IPS-NIHi7 (cell line): ENCODE data around the gene DISP3.

Experiments
- DNase-seq: peaks from one replicate; pipeline ENCODE4 v3.0.0; 2012; ENCODE audit warnings: mixed read lengths; ENCODE audit errors: extremely low spot score

The DISP3 gene

DNA sequence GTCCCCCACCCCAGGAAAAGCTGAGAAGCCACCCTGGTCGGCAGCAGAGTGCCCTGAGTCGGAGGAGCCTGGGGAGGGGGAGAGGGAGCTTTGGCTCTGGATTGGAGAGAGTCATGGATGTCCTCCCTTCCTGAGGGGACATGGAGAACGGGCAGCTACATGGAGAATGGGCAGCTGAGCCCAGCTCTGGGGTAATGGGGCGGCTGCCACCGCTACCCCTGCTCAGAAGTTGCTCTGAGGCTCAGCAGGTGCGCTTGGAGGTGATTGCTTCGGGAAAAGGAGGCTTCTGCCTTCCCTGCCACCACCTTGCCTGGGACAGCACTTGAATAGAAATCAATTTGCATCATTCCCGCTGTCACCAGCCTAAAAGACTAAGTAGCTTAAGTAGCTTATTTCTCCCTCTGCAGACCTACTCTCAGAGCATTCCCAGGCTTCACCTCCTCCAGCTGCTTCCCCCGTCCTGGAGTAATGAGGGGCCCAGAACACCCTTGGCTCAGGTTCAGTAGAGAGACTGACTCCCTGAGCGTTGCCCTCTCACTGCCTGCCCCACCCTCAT is 8.3 kb downstream of the DISP3 start:
- DNase-seq: no peak

DNA sequence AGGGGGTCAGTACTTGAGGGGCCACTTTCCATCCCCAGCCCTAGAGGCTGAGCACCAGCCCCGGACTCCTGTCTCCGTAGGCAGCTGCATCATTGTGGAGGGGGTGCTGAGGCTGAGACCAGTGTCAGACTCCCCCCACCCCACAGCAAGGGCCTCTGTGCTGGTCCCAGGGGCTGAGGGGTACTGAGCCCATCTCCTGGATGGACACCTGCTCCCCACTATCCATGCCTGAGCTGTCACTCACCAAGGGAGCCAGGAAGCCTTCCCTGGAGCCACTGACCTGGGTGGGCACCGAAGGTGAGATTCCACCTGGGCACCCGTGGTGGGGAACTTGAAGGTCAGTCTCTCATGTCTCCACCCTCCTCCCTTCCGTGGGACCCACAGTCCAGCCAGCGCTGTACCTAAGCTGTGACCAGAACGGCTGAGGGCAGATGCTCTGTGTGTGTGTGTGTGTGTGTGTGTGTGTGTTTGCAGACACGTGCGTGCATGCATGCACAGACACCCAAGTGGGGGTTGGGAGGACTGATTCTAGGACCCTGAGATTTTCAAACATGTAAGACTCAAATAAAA is 9.3 kb downstream of the DISP3 start:
- DNase-seq: no peak

DNA sequence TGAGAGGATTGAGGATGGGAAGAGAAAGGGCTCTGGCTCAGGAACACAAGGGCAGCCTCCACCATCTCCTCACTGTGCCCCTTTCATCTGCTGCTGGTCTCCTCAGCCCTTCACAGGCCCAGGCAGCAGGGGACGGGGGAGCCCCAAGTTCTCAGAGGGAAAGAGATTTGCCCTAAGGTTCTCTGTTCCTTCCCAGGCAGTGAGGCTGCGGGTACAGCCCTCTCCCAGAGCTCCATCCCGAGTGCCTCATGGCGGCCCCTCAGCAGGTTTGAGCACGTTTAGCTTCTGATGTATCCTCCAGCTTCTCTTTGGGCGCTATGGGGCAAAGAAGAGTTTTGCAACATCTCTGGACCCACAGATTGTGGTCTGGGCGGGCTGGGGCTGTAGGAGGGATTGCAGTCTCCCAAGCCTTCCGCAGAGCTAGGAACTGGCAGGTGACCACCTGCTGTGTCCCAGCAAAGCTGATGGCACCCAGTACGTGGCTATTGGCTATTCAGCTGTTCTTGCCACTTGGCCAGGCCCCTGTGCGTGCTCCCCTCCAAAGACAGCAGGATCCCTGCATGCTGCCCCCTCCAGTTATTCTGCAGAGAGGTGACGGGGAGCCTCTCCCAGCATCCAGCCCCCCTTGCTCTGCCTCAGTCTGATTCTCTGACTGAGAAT is 10.1 kb downstream of the DISP3 start:
- DNase-seq: no peak

DNA sequence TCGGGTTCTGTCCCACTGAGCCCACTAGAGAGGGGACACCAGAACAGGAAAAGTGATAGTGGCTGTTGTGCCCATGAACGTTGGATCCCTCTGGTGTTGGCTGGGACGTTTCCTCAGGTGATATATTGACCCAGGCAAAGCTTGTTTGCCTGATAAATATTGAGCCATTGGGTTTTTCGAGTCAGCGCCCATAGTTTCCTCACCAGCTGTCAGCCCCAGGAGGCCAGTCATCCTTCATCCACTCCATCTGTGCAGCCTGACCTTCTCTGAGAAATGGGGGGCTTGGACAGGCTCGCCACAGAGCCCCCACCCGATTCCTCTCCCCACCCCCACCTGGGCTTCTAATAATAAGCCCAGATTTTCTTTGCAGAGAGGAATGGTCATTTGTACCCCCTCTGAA is 13.3 kb downstream of the DISP3 start:
- no peak for DNase-seq

DNA sequence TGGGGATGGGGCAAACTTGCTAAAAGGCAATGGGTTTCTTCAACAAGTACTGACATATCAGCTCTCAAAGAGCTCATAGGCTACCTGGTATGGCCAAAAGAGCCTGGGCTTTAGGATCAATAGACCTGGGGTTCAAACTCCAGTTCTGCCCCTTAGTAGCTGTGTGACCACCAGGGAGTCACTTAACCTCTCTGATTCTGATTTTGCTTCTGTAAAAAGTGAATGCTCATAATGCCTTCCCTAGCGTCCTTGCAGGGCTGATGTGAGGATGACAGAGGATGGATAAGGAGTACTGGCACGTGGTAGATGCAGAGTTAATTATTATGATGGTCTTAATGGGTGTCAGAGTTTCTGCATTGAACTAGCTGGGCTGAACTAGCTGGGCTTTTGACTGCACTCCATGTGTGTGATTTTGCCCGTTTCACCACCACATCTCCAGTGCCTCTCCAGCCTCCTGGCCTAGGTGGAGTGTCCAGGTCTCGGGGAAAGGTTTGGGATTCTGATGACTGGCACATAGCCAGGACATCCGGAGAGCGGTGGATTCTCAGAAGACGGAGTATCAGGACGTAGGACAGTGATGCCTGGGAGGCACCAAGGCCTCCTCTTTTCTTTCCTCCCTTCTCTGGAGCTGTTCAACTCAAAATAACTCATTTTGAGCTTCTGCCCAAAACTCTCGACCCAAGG is 15.2 kb downstream of the DISP3 start:
- no peak for DNase-seq

DNA sequence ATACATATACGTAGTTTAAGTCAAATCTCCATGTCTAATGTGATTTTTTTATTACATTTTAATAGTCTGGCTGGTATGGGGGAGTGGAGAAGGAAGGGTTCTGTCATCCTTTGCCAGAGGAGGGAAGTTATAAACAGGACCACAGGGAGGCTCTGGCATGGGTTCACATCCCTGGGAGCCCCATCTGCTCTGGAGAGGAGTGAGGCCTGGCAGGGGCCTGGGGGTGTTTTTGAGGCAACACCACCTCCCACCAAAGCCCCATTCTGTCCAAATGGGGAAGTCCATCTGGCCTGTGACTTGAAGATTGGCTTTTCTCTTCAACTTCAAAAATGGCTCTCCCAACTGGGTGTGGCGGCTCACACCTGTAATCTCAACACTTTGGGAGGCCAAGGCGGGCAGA is 15.8 kb downstream of the DISP3 start:
- no peak for DNase-seq

DNA sequence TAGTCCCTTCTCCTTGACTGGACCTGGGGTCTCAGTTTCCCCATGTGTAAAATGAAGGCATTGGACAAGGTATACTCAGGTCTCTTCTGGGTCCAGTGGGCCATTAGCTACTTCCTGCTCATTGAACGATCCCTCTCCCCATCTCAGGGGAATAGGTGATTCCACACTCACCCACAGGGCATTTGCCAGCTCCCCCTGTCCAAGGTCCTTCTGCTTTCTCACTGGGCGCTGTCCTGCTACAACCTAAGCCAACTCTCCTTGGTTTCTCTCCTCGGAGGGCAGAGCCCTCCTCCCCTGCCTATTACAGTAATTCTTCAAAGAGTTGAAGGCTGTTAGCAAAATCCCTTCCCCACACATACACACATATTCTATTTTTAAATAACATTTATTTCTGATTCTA is 16.6 kb downstream of the DISP3 start:
- no peak for DNase-seq

DNA sequence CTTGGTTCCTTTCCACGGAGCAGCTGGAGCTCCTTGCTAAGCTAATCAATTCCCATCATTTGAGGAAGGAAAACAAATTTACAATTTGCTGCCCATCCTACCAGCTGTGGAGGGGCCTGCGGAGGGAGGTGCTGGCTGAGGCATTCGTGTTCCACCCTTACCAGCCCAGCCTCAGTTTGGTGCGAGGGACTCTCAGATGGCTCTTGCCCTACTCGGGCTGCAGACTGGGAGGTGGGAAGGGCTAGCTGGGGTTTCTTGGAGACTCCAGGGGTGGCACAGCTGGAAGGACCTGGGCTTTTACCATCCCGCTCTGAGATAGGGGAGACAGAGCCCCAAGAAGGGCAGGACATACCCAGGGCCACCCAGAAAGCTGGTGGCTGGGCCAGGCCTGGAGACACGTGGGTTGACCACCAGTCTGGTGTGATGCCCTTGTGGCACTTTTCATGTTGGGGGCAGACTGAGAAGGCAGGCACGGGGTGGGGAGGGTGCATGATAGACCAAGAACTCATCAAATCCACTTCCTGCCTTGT is 17.7 kb downstream of the DISP3 start:
- no peak for DNase-seq

DNA sequence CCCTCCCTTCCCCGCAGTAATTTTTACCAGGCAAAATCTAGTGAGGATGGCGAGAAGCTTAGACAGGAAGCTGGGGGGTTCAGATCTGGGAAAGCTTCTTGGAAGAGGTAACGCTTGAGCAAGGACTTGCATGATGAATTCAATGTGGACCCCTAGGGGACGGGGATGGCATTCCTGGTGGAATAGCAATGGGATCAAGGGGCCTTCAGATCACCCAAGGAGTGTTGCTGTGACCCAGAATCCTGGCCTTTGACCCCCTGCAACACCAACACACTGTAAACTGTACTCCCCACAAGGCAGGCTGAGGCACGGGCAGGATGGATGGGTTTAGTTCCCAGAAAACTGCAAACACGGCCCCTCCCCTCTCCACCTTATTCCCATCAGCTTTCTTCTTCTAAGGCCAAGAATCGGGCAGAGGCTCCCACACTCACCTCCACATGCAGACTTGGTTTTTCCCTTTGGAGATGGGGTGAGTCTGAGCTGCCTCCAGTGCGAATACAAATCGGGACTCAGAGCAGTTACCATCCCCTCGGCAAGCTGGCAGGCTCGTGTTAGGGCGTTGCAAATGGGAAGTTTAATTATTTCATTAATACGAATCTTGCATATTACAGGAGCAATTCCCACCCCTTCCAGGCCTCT is 20.1 kb downstream of the DISP3 start:
- DNase-seq: no peak

DNA sequence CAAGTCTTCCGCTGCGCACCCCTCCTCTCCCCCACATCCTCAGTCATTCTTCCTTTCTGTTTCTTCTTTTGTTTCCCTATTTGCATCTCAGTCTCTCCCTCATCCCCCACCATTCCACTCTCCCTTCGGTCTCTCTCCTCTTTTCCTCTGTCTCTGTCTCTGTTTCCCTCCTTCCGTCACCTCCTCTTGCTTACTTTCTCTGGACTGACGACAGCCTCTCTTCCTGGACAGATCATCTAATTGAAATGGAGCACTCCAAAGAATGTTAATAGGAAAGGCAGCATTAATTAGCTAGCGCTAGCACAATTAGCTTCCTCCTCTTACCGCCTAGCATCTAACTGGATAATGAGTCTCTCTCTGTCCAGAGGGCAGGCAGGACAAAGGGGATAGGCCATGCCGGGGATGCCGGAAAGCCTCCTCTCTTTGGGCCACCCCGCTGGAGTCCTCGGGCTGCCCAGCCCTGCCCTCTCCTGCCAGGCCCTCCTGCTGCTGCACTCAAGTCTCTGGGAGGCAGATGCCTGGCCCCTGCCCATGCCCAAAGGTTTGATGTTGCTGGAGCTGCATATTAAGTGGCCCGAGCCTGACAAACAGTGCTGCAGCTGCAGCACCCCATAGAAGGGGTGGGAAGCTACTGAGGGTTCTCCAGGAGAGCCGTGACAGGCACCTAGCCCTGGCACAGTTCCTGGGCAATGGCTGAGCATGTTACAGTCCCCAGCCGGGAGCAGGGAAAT is 20.8 kb downstream of the DISP3 start:
- no peak for DNase-seq

DNA sequence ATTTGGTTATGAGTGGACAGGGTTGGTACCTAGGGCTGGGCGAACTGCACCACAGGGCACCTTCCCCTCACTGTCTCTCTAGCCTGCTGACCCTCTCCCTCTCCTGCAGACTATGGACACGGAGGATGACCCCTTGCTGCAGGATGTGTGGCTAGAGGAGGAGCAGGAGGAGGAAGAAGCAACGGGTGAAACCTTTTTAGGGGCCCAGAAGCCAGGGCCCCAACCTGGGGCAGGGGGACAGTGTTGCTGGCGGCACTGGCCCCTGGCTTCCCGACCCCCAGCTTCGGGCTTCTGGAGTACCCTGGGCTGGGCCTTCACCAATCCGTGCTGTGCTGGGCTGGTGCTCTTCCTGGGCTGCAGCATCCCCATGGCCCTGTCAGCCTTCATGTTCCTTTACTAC is 21.9 kb downstream of the DISP3 start:
- DNase-seq: no peak

DNA sequence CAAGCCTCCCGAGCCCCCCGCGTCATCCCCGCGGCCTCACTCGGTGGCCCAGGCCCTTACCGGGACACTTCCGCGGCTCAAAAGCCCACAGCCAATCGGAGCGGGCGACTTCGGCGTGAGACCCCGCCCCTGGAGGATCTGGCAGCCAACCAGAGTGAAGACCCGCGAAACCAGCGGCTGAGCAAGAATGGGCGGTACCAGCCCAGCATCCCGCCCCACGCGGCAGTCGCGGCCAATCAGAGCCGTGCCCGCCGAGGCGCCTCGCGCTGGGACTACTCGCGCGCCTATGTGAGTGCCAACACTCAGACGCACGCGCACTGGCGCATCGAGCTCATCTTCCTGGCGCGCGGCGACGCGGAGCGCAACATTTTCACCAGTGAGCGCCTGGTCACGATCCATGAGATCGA is 22.5 kb downstream of the DISP3 start:
- no peak for DNase-seq

DNA sequence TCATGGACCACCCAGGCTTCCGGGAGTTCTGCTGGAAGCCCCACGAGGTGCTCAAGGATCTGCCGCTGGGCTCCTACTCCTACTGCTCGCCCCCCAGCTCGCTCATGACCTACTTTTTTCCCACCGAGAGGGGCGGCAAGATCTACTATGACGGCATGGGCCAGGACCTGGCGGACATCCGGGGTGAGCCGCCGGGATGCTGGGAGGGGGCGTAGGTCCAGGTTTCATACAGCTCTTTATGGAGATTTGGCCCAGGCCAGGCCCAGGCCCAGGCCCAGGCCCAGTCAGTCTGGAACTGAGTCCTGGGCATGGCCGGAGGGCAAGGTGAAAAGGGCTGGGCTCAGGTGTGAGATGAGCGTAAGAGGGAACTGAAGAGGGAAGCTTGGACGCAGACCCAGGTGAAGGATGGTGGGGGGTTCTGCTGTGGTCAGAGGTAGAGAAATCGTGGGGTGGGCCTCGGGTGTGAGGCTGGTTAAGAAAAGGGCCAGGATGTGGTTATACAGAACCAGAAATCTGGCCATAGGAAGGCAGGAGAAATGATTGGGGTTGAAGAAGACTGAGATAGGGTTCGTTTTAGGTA is 23.0 kb downstream of the DISP3 start:
- no peak for DNase-seq

DNA sequence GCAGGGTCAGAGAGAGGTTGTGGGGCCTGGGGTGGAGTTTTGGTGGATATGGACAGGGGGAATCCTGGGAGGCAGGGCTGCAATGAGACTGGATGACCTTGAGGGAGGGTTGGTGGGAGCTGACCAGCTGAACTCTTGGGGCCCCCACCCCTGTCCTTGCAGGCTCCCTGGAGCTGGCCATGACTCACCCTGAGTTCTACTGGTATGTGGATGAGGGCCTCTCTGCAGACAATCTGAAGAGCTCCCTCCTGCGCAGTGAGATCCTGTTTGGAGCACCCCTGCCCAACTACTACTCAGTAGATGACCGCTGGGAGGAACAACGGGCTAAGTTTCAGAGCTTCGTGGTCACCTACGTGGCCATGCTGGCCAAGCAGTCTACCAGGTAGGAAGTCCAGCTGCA is 23.6 kb downstream of the DISP3 start:
- DNase-seq: no peak

DNA sequence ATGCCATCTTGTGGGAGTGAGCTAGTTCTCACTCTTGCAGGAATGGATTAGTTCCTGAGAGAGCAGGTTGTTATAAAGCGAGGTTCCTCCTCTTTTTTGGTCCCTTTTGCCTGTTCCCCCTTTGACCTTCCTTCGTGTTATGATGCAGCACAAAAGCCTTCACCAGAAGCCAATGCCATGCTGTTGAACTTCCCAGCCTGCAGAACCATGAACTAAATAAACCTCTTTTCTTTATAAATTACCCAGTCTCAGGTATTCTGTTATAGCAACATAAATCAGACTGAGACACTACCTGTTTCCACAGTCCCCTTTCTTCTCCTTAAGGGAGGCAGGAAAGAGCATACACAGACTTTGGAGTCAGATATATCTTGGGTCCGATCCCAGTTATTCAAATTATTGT is 25.6 kb downstream of the DISP3 start:
- no peak for DNase-seq

DNA sequence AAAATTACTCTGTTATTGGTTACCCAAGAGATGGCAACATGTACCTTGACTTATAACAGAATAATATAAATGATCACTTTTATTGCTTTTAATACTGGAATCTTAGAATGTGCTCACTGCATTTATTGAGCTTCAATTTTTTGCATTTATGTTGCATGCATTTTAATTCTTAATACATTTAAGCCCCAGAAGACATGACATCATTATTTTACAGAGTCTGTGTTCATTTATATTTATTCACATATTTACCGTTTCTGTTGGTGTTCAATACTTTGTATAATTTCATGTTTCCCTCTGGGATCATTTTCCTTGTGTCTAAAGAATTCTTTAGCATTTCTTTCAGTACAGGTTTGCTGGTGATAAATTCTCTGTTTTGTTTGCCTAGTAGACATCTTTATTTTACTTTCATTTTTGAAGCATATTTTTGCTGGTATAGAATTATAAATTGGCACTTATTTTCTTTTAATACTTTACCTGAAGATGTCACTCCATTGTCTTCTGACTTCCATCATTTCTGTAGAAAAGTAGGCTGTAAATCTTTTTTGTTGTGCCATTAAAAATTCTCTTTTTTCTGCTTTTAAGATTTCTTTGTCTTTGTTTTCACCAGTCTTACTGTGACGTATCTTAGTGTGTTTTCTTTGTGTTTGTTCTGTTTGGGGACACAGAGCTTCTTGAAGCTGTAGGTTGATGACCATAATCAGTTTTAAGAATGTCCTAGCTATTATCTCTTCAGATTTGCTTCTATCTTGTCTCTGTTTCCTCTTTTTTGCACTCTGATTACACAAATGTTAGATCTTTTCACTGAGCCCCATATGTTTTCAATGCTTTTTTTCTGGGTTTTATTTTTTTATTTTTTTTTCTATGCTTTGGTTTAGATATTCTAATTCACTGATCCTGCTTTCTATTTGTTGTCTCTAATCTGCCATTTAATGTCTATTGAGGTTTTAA is 26.9 kb downstream of the DISP3 start:
- no peak for DNase-seq

DNA sequence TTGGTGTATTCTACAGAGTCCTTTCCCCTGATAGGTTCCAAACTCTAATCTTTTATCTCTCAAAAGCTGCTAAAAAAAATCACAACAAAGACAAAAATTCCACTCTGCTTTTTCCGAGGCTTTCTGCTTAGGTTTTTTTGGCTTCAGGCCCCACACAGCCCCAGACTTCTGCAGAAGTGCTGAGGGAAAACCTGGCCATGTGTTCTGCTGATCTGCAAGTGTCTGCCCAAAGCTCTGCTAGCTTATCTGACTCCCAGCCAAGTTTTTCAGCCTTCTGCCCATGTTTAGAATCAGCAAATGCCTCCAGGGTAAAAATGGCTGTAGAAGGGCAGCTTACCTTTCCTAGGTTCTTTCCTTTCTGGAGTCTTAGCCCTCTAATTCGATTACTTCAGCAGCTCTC is 28.4 kb downstream of the DISP3 start:
- DNase-seq: no peak

DNA sequence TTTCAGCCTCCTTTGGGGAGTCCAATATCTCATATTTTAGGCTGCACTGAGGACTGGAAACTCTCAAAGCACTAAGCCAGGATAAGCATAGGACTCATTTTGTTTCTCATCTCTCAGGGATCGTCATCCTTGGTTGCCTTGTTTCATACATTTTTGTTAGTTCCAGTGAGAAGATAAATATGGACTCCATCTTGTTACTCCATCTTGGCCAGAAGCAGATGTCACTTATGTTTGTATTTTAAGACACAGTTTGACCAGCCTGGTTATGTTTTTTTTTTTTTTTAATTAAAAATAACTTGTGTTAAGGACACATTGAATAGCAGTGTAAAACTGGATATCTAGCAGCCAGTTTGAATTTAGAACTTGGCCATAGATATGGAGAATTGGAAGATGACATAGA is 34.7 kb downstream of the DISP3 start:
- no peak for DNase-seq

DNA sequence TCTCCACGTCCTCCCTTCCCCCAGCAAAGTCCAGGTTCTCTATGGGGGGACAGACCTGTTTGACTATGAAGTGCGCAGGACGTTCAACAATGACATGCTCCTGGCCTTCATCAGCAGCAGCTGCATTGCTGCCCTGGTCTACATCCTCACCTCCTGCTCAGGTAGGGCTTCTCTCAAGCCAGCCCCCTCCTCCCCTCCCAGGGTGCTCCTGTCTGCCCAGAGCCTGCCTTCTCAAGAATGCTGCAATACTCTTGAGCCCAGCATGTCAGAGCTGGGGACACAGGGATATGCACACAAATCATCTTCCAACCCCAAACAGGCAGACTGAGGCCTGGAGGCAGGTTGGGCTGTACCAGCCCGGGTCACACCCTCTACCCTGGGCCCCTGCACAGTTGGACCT is 35.4 kb downstream of the DISP3 start:
- DNase-seq: no peak
